HCT116 (cell line): ENCODE data around the gene RGPD6. TPM values are rescaled to one million over a fixed set of nuclear protein-coding genes. Genes with fewer than 3 reads are reported as not detected.
"Not testable (repeated sequence)": the region's sequence is repeated elsewhere in the genome, so short reads cannot be mapped to it uniquely, and the experiment has no call there.

Experiments
- ATAC-seq: fragments of 200-7000 bp; cut with Tn5 transposase; 2 replicates; pipeline ENCODE4 v1.9.1; 2020; ENCODE audit warnings: mild to moderate bottlenecking, moderate library complexity
- BruUV-seq: library from RNA; stranded (reverse); fragments of 400-500 nt; replicated peaks from 2 replicates; lab custom pipeline; 2021; lab: Mats Ljungman, UMichigan
- CTCF ChIA-PET: fragments of 300-600 bp; sonication (Branson Sonifier 250); formaldehyde crosslinking; loops from one replicate; lab custom pipeline; 2021; ENCODE audit warnings: antibody characterized with exemption; lab: Charles Lee
- POLR2A ChIA-PET: fragments of 300-600, 350-600 bp; sonication (Branson Sonifier 250); formaldehyde crosslinking; loops from one replicate; lab custom pipeline; 2021; ENCODE audit warnings: antibody characterized with exemption; lab: Charles Lee
- RAD21 ChIA-PET, 2 experiments: fragments of 300-600 bp; sonication (Branson Sonifier 250); formaldehyde crosslinking; loops; one replicate each; lab custom pipeline; 2023; ENCODE audit warnings: low total read pairs in 2 of 2; ENCODE audit not compliant: uncharacterized antibody in 2 of 2, unreplicated experiment in 2 of 2, low non-redundant PET in 1 of 2; lab: Charles Lee
- DNase-seq: peaks from one replicate; pipeline ENCODE4 v3.0.0-alpha.2; 2010; ENCODE audit warnings: low read depth, low spot score
- H2AFZ ChIP-seq: fragments of 200-600 bp; shearing (Covaris generic), sonication (generic); 2 replicates; pipeline ENCODE4 v1.6.1; 2017; ENCODE audit warnings: low read depth, mixed run types, mixed read lengths, antibody characterized with exemption, low read length; ENCODE audit not compliant: poor library complexity, severe bottlenecking
- H3K27ac ChIP-seq: 2 replicates; pipeline ENCODE4 v1.5.1; 2012; ENCODE audit warnings: low read depth, low read length
- H3K27me3 ChIP-seq: fragments of 200-600 bp; sonication (generic); 2 replicates; pipeline ENCODE4 v1.6.1; 2016; ENCODE audit warnings: mixed run types, low read length, mixed read lengths; ENCODE audit not compliant: insufficient read depth
- H3K36me3 ChIP-seq, 2 experiments: fragments of 200-500 bp in 1 of 2; fragments of 200-600 bp in 1 of 2; sonication (Bioruptor generic) in 1 of 2; sonication (generic) in 1 of 2; 2 replicates each; pipeline versions ENCODE4 v1.5.1 to v1.6.1; 2014 to 2016; ENCODE audit warnings: low read length in 2 of 2, inconsistent platforms in 1 of 2, mixed read lengths in 1 of 2, mixed run types in 1 of 2; ENCODE audit not compliant: insufficient read depth in 2 of 2, control insufficient read depth in 1 of 2
- H3K4me1 ChIP-seq, 2 experiments: fragments of 200-600 bp in 1 of 2; sonication (generic) in 1 of 2; 2 replicates each; pipeline versions ENCODE4 v1.5.1 to v1.6.1; 2012 to 2017; ENCODE audit warnings: low read length in 2 of 2, inconsistent platforms in 1 of 2, mild to moderate bottlenecking in 1 of 2, mixed read lengths in 1 of 2, mixed run types in 1 of 2, moderate library complexity in 1 of 2; ENCODE audit not compliant: insufficient read depth in 2 of 2, control insufficient read depth in 1 of 2
- H3K4me2 ChIP-seq: fragments of 200-600 bp; sonication (generic); 2 replicates; pipeline ENCODE4 v1.6.1; 2017; ENCODE audit warnings: mixed run types, low read length, mixed read lengths
- H3K4me3 ChIP-seq, 2 experiments: fragments of 200-600 bp in 1 of 2; sonication (generic) in 1 of 2; replicated peaks in 1 of 2; 2 replicates each; pipeline ENCODE4 v1.5.1; 2011 to 2016; ENCODE audit warnings: low read length in 2 of 2, control low read depth in 1 of 2, low read depth in 1 of 2, mild to moderate bottlenecking in 1 of 2, mixed read lengths in 1 of 2, mixed run types in 1 of 2
- H3K79me2 ChIP-seq: fragments of 200-600 bp; sonication (generic); 2 replicates; pipeline ENCODE4 v1.6.1; 2017; ENCODE audit warnings: mild to moderate bottlenecking, mixed run types, low read length, moderate library complexity, mixed read lengths; ENCODE audit not compliant: insufficient read depth
- H3K9ac ChIP-seq: fragments of 200-600 bp; sonication (generic); 2 replicates; pipeline ENCODE4 v1.6.1; 2016; ENCODE audit warnings: low read length, mixed read lengths
- H3K9me2 ChIP-seq: fragments of 200-600 bp; sonication (generic), shearing (Covaris generic); 2 replicates; pipeline ENCODE4 v1.6.1; 2017; ENCODE audit warnings: mixed run types, mild to moderate bottlenecking, moderate library complexity; ENCODE audit not compliant: insufficient read depth
- H3K9me3 ChIP-seq, 2 experiments: fragments of 200-500 bp in 1 of 2; fragments of 200-600 bp in 1 of 2; sonication (Bioruptor generic) in 1 of 2; sonication (generic) in 1 of 2; 2 replicates each; pipeline ENCODE4 v1.6.1; 2014 to 2017; ENCODE audit warnings: low read length in 2 of 2, mixed read lengths in 2 of 2, inconsistent platforms in 1 of 2, low read depth in 1 of 2, mild to moderate bottlenecking in 1 of 2, mixed run types in 1 of 2, moderate library complexity in 1 of 2; ENCODE audit not compliant: control insufficient read depth in 1 of 2, insufficient read depth in 1 of 2
- H4K20me1 ChIP-seq: fragments of 200-600 bp; sonication (generic), shearing (Covaris generic); 2 replicates; pipeline ENCODE4 v1.6.1; 2017; ENCODE audit warnings: mixed run types, mild to moderate bottlenecking, moderate library complexity; ENCODE audit not compliant: insufficient read depth
- intact Hi-C: fragments of 100-400 bp; cut with micrococcal nuclease; formaldehyde crosslinking; loops from 2 replicates; pipeline ENCODE4 v1.10.0; 2022
- total RNA-seq: library from RNA; stranded (reverse); gene quantifications from one replicate; pipeline ENCODE4 v1.2.1, GENCODE V29; 2021; ENCODE audit not compliant: unreplicated experiment

RGPD6 gene
- total RNA-seq, 1 experiment from 2014 or later, result 17.7 TPM

DNA sequence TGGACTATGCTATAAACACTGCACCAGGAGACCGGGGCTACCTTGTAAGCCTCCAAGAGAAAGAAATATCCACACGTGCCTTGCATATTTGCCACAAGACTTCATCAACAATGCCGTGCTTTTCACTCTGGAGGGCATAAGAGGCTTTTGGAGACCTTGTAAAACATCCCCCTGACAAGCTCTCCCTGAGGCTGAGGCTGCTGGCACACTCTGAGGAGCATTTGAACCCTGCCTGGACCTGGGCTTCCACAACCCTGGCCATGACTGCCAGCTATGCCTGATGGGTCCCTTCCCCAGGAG, 104.0 kb downstream of the RGPD6 start:
- H3K4me3 ChIP-seq, H2AFZ ChIP-seq, DNase-seq, H3K9ac ChIP-seq, BruUV-seq, H3K27ac ChIP-seq, intact Hi-C loops, H3K36me3 ChIP-seq, H4K20me1 ChIP-seq, H3K9me2 ChIP-seq, POLR2A ChIA-PET, CTCF ChIA-PET, H3K79me2 ChIP-seq, RAD21 ChIA-PET, H3K4me2 ChIP-seq, H3K9me3 ChIP-seq, H3K27me3 ChIP-seq, H3K4me1 ChIP-seq: not testable (repeated sequence)
- ATAC-seq, result peak; percentile 50

- BruUV-seq, H3K36me3 ChIP-seq, H3K9me3 ChIP-seq, H2AFZ ChIP-seq, H3K9me2 ChIP-seq, RAD21 ChIA-PET, H3K27me3 ChIP-seq, H3K27ac ChIP-seq, DNase-seq, H4K20me1 ChIP-seq, H3K4me1 ChIP-seq, H3K79me2 ChIP-seq, intact Hi-C loops, H3K4me2 ChIP-seq, POLR2A ChIA-PET, CTCF ChIA-PET, H3K9ac ChIP-seq, H3K4me3 ChIP-seq: not testable (repeated sequence)
- ATAC-seq, result 0 out of 2 replicates have a peak, but pooled peaks have one; percentile 17
These were observed 104.6 kb downstream of the RGPD6 start, which contains the start of gene LIMS4 for GRCh38 chr2:110472171-110473058. Gene LIMS4 (minus strand): TSS chr2:110472816. CDS start chr2:110472778, 38 bp downstream.

- H3K9ac ChIP-seq, H3K9me2 ChIP-seq, H4K20me1 ChIP-seq, H3K4me3 ChIP-seq, H3K9me3 ChIP-seq, H3K36me3 ChIP-seq, H3K27me3 ChIP-seq, H3K4me2 ChIP-seq, H3K27ac ChIP-seq, H3K79me2 ChIP-seq, DNase-seq, H3K4me1 ChIP-seq, BruUV-seq, POLR2A ChIA-PET, intact Hi-C loops, H2AFZ ChIP-seq, CTCF ChIA-PET, ATAC-seq, RAD21 ChIA-PET: not testable (repeated sequence)
These were observed 108.1 kb downstream of the RGPD6 start for GRCh38 chr2:110468921-110469320.

GRCh38 chr2:110465312-110465711, 111.7 kb downstream of the RGPD6 start:
- H4K20me1 ChIP-seq, CTCF ChIA-PET, DNase-seq, H3K9ac ChIP-seq, H3K27me3 ChIP-seq, H3K4me1 ChIP-seq, BruUV-seq, H2AFZ ChIP-seq, H3K4me3 ChIP-seq, H3K36me3 ChIP-seq, intact Hi-C loops, H3K79me2 ChIP-seq, H3K9me3 ChIP-seq, RAD21 ChIA-PET, H3K27ac ChIP-seq, POLR2A ChIA-PET, H3K4me2 ChIP-seq, H3K9me2 ChIP-seq: not testable (repeated sequence)
- peak; percentile 87 for ATAC-seq
